ENCODE data around the gene FAM193A.
"Not testable (repeated sequence)": the region's sequence is repeated elsewhere in the genome, so short reads cannot be mapped to it uniquely, and the experiment has no call there.

The FAM193A gene

DNA sequence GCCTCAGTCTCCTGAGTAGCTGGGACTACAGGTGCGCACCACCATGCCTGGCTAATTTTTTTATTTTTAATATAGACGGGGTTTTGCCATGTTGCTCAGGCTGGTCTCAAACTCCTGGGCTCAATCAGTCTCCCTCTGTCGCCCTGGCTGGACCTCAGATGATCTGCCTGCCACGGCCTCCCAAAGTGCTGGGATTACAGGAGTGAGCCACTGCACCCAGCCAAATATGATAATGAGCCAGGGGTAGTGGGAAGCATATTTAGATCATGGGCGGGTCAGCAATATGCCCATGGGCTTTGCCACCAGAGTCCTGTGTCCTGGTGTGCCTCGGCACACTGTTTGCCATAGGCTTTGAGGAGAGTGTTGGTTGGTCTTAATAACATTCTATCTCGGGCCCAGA is 71.8 kb downstream of the FAM193A start:
- DNase-seq (ENCODE audit: low read depth in 2 of 2) = no peak

DNA sequence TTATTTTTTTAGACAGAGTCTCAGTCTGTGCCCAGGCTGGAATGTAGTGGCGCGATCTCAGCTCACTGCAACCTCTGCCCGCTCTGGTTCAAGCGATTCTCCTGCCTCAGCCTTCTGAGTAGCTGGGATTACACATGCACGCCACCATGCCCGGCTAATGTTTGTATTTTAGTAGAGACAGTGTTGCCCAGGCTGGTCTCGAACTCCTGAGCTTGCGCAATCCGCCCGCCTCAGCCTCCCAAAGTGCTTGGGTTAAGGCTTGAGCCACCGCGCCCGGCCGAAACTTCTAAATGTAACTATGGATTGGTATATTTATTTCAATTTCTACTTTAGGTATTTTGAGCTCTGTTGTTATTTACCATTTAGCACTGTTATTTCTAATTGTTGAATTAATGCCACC is 79.4 kb downstream of the FAM193A start:
- DNase-seq (ENCODE audit: low read depth in 2 of 2) = no peak

DNA sequence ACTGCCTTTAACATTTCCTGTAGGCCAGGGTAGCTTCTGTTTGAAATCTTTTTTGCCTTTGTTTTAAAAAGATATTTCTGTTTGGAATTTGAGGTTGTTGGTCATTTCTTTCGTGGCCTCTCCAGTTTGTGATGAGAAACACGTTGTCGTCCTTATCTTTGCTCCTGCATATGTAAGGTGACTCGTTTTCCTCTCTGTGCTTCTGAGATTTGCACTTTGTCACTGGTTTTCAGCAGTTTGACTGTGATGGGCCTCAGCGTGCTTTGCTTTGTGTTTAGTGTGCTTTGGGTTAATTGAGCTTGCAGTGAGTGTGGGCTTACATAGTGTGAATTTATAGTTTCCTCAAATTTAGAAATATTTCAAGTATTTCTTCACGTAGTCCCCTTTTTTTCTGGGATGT is 81.5 kb downstream of the FAM193A start:
- no peak for DNase-seq (ENCODE audit: low read depth in 2 of 2)

DNA sequence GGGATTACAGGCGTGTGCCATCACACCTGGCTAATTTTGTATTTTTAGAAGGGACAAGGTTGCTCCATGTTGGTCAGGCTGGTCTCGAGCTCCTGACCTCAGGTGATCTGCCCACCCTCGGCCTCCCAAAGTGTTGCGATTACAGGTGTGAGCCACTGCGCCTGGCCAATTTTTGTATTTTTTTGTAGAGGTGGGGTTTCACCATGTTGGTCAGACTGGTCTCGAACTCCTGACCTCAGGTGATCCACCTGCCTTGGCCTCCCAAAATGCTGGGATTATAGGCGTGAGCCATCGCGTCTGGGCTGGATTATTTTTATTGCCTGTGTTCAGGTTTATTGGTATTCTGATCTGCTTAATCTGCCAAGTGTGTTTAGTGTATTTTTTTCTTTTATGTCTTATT is 82.3 kb downstream of the FAM193A start:
- DNase-seq (ENCODE audit: low read depth in 2 of 2) = not testable (repeated sequence)

DNA sequence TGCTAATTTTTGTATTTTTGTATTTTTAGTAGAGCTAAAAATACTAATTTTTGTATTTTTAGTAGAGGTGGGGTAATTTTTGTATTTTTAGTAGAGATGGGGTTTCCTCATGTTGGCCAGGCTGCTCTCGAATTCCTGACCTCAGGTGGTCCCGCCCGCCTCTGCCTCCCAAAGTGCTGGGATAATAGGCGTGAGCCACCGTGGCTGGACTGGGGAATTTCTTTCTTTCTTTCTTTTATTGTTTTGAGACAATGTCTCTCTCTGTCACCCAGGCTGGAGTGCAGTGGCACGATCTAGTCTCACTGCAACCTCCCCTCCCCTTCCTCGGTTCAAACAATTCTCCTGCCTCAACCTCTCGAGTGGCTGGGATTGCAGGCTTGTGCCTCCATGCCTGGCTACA is 83.0 kb downstream of the FAM193A start:
- DNase-seq (ENCODE audit: low read depth in 2 of 2) = no peak

DNA sequence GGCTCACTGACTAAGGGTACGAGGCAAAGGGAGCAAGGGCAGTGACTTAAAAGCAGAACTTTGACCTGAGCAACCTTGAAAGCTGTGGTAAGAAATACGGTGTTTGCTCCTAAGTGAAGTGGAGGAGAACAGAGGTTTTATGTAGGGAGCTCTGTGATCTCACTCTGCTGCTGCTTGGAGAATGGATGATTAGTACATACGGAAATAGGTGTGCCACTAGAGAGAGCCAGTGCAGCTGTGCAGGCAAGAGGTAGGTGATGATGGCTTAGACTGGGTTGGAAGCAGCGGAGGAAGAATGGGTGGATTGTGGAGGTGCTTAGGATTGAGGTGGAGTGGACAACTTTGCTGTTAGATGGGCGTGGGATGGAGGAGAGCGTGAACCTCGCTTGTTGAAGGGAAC is 85.0 kb downstream of the FAM193A start:
- DNase-seq (ENCODE audit: low read depth in 2 of 2) = no peak

DNA sequence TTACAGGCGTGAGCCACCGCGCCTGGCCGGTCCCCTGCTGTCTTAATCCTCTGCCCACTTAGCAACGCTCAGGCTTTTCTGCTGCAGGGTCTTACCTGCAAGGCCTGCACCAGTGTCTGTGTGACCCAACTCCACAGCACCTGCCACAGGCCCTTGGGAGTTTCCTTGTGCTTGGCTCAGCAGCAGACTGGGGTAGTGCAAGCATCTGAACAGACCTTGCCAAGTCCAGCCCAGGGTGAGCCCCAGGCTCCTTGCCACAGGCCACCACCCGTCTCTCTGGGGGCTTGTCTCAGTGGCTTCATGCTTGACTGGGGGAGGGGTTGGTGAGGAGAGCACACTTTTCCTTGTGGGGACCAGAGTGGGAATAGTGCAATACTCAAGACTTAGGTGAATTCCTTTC is 87.0 kb downstream of the FAM193A start:
- no peak for DNase-seq (ENCODE audit: low read depth in 2 of 2)

DNA sequence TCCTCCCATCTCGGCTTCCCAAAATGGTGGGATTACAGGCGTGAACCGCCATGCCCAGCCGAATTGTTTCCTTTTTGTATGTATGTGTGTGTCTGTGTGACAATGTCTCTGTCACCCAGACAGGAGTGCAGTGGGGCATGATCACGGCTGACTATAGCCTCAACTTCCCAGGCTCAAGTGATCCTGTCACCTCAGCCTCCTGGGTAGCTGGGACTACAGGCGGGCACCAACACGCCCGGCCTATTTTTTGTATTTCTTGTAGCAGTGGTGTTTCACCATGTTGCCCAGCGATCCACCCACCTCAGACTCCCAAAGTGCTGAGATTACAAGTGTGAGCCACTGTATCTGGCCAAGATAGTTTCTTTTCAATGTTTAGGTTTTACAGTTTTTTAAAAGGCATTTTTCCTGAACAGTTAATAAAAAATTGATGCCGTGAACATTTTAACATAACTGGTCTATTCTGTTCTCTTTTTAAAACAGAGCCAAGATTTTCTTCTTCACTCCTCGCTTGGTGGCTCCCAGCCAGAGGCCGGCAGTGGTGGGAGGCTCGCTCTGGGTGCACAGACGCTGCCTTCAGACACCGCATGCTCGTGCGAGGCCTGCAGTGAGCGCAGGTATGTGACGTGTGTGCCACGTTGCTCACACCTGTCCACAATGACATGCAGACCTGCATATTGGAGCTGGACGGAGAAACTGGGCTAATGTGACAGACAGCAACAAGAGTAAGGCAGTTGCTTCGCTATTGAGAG is 88.5 kb downstream of the FAM193A start:
- DNase-seq (ENCODE audit: low read depth in 2 of 2) = no peak

DNA sequence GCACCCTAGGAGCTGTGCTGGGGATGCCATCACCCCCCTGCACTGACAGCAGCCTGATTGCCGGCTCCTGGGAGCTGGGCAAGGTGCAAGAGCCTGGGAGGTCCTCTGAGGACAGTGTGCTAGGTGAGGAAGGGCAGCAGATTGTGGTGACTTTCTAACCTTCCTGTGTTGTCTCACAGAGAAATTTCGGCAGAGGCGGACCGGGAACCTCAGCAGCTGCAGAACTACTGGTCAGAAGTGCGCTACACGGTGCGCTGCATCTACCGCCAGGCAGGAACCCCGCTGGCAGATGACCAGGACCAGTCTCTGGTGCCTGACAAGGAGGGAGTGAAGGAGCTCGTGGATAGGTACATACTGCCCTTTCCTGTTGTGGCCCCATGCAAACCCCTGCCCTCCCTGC is 89.8 kb downstream of the FAM193A start:
- no peak for DNase-seq (ENCODE audit: low read depth in 2 of 2)

DNA sequence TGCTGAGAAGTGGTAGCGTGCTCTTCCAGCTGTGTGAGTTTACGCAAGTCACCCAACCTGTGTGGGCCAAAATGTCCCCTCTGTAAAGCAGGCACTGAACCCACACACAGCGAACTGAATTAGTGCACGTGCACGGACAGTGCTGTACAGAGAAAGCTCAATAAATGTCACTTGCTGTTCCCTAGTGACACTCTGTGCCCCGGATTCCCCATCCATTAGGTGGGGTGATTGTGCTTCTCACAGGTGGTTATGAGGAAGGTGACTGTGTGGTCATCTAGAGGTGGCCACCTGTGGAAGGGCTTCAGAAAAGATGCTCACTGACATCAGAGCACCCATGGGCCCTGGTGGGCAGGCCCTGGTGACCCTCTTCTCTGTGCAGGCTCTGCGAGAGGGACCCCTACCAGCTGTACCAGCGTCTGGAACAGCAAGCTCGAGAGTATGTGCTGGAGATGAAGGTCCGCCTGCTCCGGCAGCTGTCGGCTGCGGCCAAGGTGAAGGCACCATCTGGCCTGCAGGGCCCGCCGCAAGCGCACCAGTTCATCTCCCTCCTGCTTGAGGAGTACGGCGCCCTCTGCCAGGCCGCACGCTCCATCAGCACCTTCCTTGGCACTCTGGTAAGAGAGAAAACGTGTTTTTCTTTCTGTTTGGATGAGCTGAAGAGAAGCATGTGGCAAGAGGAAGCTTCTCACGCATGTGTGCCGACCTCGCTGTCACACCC is 94.3 kb downstream of the FAM193A start:
- no peak for DNase-seq (ENCODE audit: low read depth in 2 of 2)

DNA sequence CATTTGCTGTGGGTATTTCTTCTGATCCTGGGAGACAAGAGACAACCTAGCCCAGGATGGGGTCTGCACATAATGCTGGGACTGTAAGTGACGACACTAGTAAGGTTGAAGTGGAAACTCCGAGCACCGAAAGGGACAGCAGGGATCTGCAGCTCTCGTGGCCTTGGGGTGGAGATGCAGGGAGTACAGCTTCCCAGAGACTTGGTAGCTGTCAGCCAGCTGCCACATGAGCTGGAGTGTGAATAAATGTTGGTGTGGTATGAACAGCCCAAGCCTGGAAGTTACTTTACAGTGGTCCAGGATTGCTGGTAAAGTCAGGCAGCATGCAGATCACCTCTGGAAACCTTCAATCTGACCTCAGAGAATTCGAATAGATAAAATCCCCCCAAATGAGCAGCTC is 97.6 kb downstream of the FAM193A start:
- DNase-seq (ENCODE audit: low read depth in 2 of 2) = no peak

DNA sequence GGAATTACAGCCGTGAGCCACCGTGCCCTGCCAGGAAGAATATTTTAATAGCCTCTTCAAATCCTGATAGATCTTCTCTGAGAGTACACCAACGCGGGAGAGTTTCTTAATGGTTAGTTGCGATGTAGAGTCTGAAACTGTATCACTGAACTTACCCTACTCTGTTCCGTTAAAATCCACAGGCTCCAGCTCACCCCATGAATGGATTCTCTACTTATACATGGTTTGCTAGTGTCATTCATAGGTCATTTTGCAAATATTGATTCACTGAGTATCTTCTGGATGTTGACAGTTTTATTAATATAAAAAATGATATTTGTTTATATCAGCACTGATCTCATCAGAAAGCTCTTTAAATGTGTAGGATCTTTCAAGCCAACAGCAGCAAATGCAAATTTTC is 99.9 kb downstream of the FAM193A start:
- no peak for DNase-seq (ENCODE audit: low read depth in 2 of 2)

DNA sequence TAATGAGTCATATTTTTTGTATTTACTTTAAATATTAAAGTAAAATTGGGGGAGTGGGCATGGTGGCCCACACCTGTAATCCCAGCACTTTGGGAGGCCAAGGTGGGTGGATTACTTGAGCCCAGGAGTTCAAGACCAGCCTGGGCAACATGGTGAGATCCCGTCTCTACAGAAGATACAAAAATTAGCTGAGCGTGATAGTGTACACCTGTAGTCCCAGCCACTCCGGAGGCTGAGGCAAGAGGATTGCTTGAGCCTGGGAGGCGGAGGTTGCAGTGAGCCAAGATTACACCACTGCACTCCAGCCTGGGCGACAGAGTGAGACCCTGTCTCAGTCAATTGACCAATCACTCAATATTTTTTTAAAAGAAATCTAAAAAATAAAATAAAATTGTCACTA is 100.5 kb downstream of the FAM193A start:
- DNase-seq (ENCODE audit: low read depth in 2 of 2) = not testable (repeated sequence)

DNA sequence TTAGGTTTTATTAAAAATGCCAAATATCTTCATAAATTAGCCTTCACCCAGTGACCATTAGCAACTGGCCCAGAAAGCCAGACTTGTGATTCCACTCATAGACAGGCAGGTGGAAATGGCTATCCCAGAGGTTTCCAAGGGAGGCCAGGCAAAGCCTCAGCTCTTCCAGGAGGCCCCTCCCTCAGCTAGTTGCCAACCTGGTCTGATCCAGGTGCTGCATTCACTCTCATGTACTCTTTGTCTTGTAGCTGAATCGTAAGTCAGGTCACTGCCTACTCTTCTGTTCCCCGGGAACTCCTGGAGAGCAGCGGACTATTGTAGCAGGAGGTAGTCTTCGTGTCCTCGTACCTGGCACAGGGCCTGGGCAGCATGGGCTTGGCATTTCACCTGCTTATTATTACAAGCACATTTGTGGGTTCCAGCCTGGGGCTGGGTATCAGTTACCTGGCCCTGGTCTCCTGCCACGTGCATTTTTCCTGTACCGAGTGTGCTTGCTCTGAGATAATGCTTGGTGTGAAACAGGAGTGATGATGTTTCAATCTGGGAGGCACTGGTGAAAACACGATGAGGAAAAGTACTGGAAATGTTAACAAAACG is 101.6 kb downstream of the FAM193A start:
- DNase-seq (ENCODE audit: low read depth in 2 of 2) = no peak

DNA sequence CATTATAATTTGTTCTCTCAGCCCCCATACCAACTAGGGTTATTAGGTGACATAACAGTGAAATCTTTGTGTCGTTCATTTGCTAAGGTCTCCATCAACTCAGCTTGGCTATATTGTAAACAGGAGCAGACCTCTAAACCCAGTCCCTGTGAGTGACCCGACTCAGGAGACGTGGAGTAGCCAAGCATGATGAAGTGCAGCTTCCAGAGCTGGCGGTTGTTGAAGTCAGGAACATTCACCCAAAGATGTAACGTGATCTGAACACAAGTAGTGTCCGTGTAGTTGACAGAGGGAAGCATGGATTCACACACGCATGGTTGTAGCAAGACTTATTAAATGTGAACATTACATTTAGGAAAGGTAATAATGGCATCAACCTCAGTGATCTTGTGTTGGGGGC is 102.3 kb downstream of the FAM193A start:
- no peak for DNase-seq (ENCODE audit: low read depth in 2 of 2)

DNA sequence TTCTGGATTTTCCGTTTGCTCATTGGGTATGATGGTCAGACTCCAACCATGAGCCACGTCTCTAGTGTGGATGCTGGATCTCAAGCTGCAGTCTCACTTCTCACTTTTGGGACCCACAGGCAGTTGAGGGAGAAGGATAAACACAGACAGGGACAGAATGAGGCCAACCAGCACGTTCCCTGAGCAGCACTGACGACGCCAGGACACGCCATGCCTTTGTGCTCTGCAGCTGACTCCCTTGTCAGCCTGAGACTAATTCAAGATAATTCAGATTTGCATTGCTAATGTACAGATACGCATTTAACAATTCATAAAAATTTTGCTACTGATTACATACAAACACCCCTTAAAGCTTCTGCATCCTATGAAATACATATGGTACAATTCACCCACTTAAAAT is 106.5 kb downstream of the FAM193A start:
- no peak for DNase-seq (ENCODE audit: low read depth in 2 of 2)

DNA sequence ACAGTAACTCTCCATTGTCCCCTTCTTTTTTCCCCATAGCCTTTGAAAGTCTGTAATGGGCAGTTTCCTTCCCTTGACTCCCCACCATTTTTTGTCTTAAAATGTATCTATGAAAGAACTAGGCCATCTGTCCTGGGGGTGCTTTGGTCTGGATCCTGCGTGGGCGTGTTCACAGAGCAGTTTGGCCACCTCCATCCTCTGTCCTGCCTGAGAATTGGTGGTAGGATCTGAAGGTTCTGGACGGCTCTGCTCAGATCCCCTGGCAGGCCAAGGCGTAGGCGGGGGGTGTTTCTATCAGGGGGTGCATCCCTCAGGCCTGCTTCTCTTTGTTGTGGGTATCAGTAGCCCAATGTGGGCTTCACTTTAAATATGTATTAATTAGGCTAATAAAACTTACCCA is 107.1 kb downstream of the FAM193A start:
- DNase-seq (ENCODE audit: low read depth in 2 of 2) = no peak

DNA sequence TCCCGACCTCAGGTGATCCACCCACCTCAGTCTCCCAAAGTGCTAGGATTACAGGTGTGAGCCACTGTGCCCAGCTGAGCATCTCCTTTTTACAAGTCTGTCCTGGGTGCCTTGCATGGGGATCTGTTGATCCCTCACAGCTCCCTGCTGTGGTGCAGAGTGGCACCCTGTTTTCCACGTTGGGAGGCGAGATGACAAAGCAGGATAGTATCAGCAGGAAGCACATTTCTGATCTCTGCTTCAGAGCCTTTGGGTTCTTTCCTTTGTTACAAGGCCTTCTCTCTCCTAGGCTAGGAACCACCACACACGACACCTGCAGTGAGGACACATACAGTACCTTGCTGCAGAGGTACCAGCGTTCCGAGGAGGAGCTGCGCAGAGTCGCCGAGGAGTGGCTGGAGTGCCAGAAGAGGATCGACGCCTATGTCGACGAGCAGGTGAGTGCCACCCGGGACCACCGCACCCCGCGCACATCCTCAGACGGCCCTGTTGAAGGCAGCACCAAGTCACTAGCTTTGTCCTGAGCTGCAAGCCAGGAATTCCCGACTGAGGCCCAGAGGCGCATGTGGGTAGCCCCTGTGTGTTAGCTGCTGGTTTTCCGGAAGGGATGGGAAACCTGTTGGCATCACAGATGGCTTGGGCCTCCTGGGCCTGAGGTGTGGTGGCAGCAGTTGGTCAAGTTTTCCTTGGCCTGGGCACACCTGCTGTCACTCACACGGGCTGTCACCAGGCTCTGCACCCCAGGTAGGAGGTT is 110.1 kb downstream of the FAM193A start:
- DNase-seq (ENCODE audit: low read depth in 2 of 2) = no peak

DNA sequence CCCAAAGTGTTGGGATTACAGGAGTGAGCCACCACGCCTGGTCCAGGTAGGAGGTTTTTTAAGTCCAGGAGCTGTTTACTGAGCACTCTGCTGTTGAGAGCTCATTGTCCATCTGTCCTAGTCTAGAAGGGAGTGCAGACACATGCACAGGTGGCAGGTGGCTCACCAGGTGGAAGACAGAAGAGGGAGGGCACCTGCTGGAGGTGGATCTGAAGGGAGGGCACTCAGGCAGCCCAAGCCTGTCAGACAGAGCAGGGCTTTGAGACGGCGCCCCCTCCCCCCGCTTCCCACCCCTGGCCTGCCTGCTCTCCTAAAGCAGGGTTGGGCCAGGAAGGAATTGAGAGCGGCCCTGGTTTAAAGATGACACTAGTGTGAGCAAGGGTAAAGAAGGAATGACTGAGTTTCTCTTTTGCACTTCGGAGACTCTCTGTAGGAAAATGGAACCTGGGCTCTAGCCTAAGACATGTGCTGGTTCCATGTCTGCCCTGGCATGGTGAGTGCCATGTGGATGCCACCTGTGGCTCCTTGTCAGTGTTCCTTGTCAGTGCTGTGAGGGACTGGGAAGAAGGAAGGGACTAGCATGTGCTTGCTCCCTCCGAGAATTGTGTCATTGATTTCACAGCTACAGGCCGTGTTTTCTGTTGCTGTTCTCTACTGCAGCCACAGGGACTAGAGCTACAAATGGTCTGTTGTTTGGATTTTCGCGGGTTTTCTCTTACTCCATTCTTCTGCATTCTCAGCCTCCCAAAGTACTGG is 111.1 kb downstream of the FAM193A start:
- DNase-seq (ENCODE audit: low read depth in 2 of 2) = no peak

DNA sequence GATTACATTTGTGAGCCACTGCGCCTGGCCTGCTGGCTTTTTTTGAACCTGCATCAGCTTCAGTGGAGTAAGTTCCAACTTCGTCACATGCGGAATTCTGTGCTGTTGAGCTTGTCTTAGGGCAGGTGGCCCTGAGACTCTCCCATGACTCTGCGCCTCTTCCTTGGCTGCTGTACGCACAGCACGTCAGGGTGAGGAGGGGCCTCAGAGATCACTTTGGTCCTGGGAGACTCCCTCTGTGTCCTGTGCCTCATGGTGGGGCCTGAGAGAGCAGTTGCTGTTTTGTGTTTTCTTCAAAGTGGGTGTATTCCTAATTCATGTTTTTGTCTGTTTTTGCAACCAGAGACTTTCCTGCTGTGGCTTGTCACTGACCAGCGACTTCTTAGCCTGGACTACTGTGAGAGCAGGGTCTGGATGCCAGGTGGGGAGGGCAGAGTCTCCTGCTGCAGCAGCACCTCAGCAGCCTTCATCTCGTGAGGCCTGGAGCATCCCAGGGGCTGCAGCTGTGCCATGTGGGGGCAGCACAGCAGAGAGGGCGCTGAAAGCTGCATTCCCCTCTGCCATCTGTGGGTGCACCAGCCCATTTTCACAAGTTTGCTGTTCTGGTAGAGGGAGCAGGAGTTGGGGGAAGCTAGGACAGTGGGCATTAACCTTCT is 111.8 kb downstream of the FAM193A start:
- DNase-seq (ENCODE audit: low read depth in 2 of 2) = no peak

DNA sequence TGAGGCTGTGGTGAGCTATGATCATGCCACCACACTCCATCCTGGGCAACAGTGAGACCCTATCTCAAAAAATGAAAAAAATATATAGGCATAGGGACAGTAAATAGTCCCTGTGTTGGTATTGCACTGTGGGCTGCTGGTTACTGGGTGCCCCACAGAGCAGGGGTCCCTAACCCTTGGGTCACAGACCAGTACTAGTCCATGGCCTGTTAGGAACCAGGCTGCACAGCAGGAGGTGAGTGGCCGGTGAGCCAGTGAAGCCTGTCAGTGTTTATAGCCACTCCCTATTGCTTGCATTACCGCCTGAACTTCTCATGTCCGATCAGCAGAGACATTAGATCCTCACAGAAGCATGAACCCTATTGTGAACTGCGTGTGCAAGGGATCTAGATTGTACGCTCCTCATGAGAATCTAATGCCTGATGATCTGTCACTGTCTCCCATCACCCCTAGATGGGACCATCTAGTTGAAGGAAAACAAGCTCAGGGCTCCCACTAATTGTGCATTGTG is 113.2 kb downstream of the FAM193A start:
- no peak for DNase-seq (ENCODE audit: low read depth in 2 of 2)
